Testis (tissue), 3 donors: ENCODE data around the gene SLC6A12. TPM values are rescaled to one million over a fixed set of nuclear protein-coding genes. Genes with fewer than 3 reads are reported as not detected.

ENCODE experiments used
- DNase-seq: peaks from one replicate; pipeline ENCODE4 v3.0.0-alpha.2; 2019
- H3K27ac ChIP-seq, 2 donors: fragments of 200-600 bp; sonication (generic); one replicate each; pipeline ENCODE4 v1.5.1; 2019
- H3K27me3 ChIP-seq: fragments of 200-600 bp; sonication (generic); one replicate; pipeline ENCODE4 v1.5.1; 2019
- H3K36me3 ChIP-seq: fragments of 200-600 bp; sonication (generic); one replicate; pipeline ENCODE4 v1.5.1; 2017; ENCODE audit warnings: low read depth; ENCODE audit errors: missing control alignments
- H3K4me1 ChIP-seq: fragments of 200-600 bp; sonication (generic); one replicate; pipeline ENCODE4 v1.5.1; 2019
- H3K4me3 ChIP-seq, 2 donors: fragments of 200-600 bp; sonication (generic); one replicate each; pipeline ENCODE4 v1.5.1; 2017 to 2019
- H3K9me3 ChIP-seq: fragments of 200-600 bp; sonication (generic); one replicate; pipeline ENCODE4 v1.5.1; 2017
- POLR2A ChIP-seq: fragments of 450-650 bp; IDR thresholded peaks from one replicate; pipeline ENCODE4 v1.6.1; 2017; ENCODE audit warnings: antibody characterized with exemption, mild to moderate bottlenecking, moderate library complexity
- WGBS, 2 donors: methylation state at CpG; one replicate each; pipeline ENCODE4 v1.1.5; 2018; 5-methylcytosine and 5-hydroxymethylcytosine counted together
- intact Hi-C: fragments of 100-400 bp; cut with DNase I; formaldehyde crosslinking; loops from one replicate; pipeline ENCODE4 v1.15.1; 2023; ENCODE audit warnings: low total_unique reads
- polyA plus RNA-seq: library from polyadenylated mRNA; stranded (reverse); fragments of 350-450 nt; fragmentation: Illumina TruSeq; extraction: RNeasy Lipid Tissue Mini Kit (QIAGEN cat#74804); gene quantifications from one replicate; pipeline ENCODE4 v1.2.3, GENCODE V29; 2014; ENCODE audit warnings: low read depth, low replicate concordance; ENCODE audit not compliant: insufficient read depth
- total RNA-seq, 2 donors: library from RNA; depleted of rRNA; stranded (reverse); fragments of >200 nt; gene quantifications; one replicate each; pipeline ENCODE4 v1.2.3, GENCODE V29; 2016
- TF ChIP-seq, protein P1 (sequence below), 3 experiments: fragments of 450-650 bp in 2 of 3; fragments of 200-600 bp in 1 of 3; sonication (generic) in 1 of 3; IDR thresholded peaks; one replicate each; pipeline ENCODE4 v1.5.1; 2016 to 2019; ENCODE audit warnings: antibody characterized with exemption in 3 of 3, mild to moderate bottlenecking in 2 of 3, moderate library complexity in 1 of 3

Gene SLC6A12
- total and polyA plus RNA-seq, 3 donors from 2014 or later, result 3.8 to 12.5 (median 6.4) TPM

DNA sequence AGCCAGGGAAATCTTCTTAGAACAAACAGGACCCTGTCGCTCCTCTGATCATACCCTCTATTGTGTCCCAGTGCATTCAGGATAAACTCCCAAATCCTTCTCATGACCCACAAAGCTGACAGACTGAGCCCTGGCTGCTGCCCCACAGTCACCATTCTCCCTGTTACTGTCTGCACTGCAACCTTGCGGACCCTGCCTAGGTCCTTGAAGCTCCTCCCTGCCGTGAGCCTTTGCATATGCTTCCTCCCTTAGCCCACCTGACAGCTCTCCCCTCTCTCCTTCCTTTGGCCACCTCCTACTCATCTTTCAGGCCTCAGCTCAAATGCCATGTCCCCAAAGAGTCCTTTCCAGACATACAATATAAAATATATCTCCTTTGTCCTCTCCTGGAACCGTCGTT, 62.4 kb downstream of the SLC6A12 start:
- Histone ChIP-seq H3K4me3 (no peak overlapping the region), H3K27me3 (no peaks in the 10 kb centered on the region), H3K36me3 (no peaks in the 10 kb centered on the region), H3K9me3 (no peaks in the 10 kb centered on the region), H3K27ac (no peak overlapping the region), H3K4me1 (no peaks in the 10 kb centered on the region)
- WGBS, 2 donors, result 87 to 89% methylated on average over 5 of the region's 5 CpGs
- intact Hi-C loops, result no loop called here
- DNase-seq, result no peak
- TF ChIP-seq, protein P1, sequence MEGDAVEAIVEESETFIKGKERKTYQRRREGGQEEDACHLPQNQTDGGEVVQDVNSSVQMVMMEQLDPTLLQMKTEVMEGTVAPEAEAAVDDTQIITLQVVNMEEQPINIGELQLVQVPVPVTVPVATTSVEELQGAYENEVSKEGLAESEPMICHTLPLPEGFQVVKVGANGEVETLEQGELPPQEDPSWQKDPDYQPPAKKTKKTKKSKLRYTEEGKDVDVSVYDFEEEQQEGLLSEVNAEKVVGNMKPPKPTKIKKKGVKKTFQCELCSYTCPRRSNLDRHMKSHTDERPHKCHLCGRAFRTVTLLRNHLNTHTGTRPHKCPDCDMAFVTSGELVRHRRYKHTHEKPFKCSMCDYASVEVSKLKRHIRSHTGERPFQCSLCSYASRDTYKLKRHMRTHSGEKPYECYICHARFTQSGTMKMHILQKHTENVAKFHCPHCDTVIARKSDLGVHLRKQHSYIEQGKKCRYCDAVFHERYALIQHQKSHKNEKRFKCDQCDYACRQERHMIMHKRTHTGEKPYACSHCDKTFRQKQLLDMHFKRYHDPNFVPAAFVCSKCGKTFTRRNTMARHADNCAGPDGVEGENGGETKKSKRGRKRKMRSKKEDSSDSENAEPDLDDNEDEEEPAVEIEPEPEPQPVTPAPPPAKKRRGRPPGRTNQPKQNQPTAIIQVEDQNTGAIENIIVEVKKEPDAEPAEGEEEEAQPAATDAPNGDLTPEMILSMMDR (IDR thresholded peaks at IDR 0.05), result no peak
- TF ChIP-seq POLR2A, result no peak

DNA sequence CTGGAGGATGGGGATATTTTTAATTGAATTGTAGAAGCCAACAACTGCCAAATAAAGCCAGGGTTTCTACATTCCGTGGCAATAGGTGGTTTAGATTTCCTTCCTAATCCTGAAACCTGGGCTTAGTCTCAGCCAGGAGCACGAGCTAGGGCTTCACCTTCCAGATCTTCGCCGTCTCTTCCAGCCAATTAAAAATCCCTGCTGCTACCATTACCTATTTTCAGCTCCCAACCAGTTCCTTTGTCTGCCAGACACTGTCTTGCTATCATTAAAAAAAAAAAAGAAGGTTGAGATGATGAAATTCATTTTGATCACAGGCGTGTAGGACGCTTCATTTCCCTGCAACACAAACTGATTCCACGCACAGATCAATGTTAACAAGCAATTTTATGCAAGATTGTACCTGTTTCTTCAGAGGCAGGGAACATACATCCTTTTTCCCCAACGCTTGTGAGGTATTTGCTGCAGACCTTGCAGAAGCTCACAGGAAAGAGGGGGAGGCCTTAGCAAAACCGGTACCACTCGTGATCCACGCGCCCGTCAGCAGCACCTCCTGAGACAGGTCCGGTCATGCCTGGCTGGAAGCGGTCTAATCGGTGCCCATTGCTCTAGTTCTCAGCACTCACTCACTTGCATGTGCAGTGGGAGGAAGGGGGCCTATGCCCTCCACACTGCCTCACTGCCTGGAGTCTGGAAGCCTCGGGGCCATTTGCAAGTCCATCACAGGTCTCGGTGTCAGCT, 65.1 kb downstream of the SLC6A12 start:
- DNase-seq, result no peak
- no peak overlapping the region for H3K4me3 ChIP-seq
- H3K27ac ChIP-seq, result no peak overlapping the region
- no peak for TF ChIP-seq POLR2A
- TF ChIP-seq, protein P1 (IDR thresholded peaks at IDR 0.05), result no peak
- H3K36me3 ChIP-seq, result no peaks in the 10 kb centered on the region
- intact Hi-C loops, result no loop called here
- WGBS, 2 donors, result 85 to 87% methylated on average over 18 of the region's 18 CpGs
- no peaks in the 10 kb centered on the region for H3K27me3 ChIP-seq
- H3K4me1 ChIP-seq, result no peaks in the 10 kb centered on the region
- H3K9me3 ChIP-seq, result no peaks in the 10 kb centered on the region

DNA sequence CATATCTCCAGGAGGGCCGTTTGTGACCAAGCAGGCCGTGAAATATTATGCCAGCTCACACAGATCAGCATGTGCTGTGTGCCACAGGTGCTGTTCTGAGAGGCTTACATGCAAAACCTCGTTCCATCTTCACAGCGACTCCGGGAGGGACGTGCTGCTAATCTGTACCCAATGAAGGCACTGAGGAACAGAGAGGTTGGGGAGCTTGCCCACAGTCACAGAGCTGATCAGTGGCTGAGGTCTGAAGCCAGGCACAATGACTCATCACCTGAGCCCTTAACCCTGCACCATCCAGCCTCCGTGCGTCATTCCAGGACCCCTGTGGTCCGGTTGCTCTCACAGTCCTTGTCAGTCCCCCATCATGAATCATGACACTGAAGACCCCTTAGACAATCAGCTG, 66.7 kb downstream of the SLC6A12 start:
- no peak overlapping the region for H3K4me3 ChIP-seq
- WGBS, 2 donors, result 97 to 98% methylated on average over 9 of the region's 9 CpGs
- no peak for DNase-seq
- H3K27me3 ChIP-seq, result no peaks in the 10 kb centered on the region
- no peaks in the 10 kb centered on the region for H3K4me1 ChIP-seq
- TF ChIP-seq, protein P1 (IDR thresholded peaks at IDR 0.05), result no peak
- no peak for TF ChIP-seq POLR2A
- no peaks in the 10 kb centered on the region for H3K36me3 ChIP-seq
- intact Hi-C loops, result no loop called here
- no peaks in the 10 kb centered on the region for H3K9me3 ChIP-seq
- no peak overlapping the region for H3K27ac ChIP-seq

DNA sequence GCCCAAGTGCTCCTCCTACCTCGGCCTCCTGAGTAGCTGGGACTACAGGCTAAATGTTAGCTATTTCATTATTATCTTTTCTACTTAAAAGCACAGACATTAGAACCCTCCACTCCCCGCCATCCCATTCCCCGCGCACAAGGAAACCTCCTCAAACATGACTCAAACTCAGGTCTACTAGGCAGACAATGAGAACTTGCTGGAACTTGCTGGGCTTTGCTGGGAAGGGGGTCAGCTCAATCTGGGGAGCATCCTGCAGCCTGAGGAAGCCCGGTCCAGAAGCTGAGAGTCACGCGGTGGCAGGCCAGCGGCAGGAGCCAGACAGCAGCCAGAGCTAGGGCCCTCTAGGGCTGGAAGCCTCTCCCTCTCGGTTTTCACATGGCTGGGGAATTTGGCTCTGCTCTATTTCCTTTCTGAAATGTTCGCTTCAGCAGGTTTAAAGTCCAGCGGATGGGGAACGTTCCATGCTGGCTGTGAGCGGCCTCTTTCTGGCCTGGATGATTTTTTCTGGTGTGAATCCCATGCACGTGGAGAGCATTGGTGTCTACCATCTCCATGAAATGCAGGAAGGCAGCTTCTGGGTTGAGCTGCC, 68.5 kb downstream of the SLC6A12 start:
- no peaks in the 10 kb centered on the region for H3K36me3 ChIP-seq
- no peaks in the 10 kb centered on the region for H3K27me3 ChIP-seq
- DNase-seq, result no peak
- H3K4me1 ChIP-seq, result no peaks in the 10 kb centered on the region
- H3K9me3 ChIP-seq, result no peaks in the 10 kb centered on the region
- intact Hi-C loops, result no loop called here
- no peak overlapping the region for H3K27ac ChIP-seq
- WGBS, 2 donors, result 74 to 82% methylated on average over 14 of the region's 14 CpGs
- no peak for TF ChIP-seq POLR2A
- TF ChIP-seq, protein P1 (IDR thresholded peaks at IDR 0.05), result no peak
- no peak overlapping the region for H3K4me3 ChIP-seq
